ENCODE measurements around the gene OR51B2. TPM values are rescaled to one million over a fixed set of nuclear protein-coding genes. Genes with fewer than 3 reads are reported as not detected.

OR51B2 gene
- total RNA-seq, 1 donor from 2014 or later = not detected

DNA sequence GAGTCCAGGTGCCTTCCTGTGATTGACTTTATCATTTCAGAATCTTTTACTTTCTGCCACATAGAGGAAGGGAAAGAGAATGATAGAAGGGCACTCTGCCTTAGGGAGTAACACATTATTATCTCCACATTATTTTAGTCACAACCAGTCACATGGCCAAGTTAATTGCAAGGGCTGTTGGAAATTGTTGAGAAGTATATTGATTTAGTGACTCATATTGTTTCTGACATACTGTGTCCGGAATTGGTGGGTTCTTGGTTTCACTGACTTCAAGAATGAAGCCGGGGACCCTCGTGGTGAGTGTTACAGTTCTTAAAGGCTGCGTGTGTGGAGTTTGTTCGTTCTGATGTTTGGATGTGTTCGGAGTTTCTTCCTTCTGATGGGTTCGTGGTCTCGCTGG lies 31.1 kb downstream of the OR51B2 start:
- no peaks in the 10 kb centered on the region for H3K9me3 ChIP-seq
- no peaks in the 10 kb centered on the region for H3K27me3 ChIP-seq (ENCODE audit: low read depth)
- H3K4me1 ChIP-seq = no peaks in the 10 kb centered on the region
- intact Hi-C loops (cut with DNase I) = no loop called here
- H3K36me3 ChIP-seq = no peaks in the 10 kb centered on the region
- H3K27ac ChIP-seq = no peak overlapping the region
- TF ChIP-seq, protein P1, sequence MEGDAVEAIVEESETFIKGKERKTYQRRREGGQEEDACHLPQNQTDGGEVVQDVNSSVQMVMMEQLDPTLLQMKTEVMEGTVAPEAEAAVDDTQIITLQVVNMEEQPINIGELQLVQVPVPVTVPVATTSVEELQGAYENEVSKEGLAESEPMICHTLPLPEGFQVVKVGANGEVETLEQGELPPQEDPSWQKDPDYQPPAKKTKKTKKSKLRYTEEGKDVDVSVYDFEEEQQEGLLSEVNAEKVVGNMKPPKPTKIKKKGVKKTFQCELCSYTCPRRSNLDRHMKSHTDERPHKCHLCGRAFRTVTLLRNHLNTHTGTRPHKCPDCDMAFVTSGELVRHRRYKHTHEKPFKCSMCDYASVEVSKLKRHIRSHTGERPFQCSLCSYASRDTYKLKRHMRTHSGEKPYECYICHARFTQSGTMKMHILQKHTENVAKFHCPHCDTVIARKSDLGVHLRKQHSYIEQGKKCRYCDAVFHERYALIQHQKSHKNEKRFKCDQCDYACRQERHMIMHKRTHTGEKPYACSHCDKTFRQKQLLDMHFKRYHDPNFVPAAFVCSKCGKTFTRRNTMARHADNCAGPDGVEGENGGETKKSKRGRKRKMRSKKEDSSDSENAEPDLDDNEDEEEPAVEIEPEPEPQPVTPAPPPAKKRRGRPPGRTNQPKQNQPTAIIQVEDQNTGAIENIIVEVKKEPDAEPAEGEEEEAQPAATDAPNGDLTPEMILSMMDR (IDR thresholded peaks at IDR 0.05) = no peak
- no peak overlapping the region for H3K4me3 ChIP-seq
- no peak for ATAC-seq
- no peak for DNase-seq

GRCh38 chr11:5291207-5291838 lies 32.8 kb downstream of the OR51B2 start:
- Histone ChIP-seq H3K4me3 (no peak overlapping the region), H3K36me3 (no peaks in the 10 kb centered on the region), H3K27ac (no peak overlapping the region), H3K27me3 (ENCODE audit: low read depth) (no peaks in the 10 kb centered on the region), H3K4me1 (no peaks in the 10 kb centered on the region), H3K9me3 (no peaks in the 10 kb centered on the region)
- TF ChIP-seq, protein P1 (IDR thresholded peaks at IDR 0.05) = peak; percentile 26
- DNase-seq = no peak
- ATAC-seq = peak in 1 of 2 donors; percentile 40
- intact Hi-C loops (cut with DNase I) = no loop called here

GRCh38 chr11:5290106-5290505 lies 34.0 kb downstream of the OR51B2 start:
- DNase-seq (no peak), ATAC-seq (no peak)
- Histone ChIP-seq H3K4me3 (no peak overlapping the region), H3K27me3 (ENCODE audit: low read depth) (no peaks in the 10 kb centered on the region), H3K9me3 (no peaks in the 10 kb centered on the region), H3K27ac (no peak overlapping the region), H3K4me1 (no peaks in the 10 kb centered on the region), H3K36me3 (no peaks in the 10 kb centered on the region)
- TF ChIP-seq, protein P1 (IDR thresholded peaks at IDR 0.05) = no peak
- intact Hi-C loops (cut with DNase I) = no loop called here

GRCh38 chr11:5289696-5290095 lies 34.4 kb downstream of the OR51B2 start:
- Histone ChIP-seq H3K9me3 (no peaks in the 10 kb centered on the region), H3K27me3 (ENCODE audit: low read depth) (no peaks in the 10 kb centered on the region), H3K4me3 (no peak overlapping the region), H3K4me1 (no peaks in the 10 kb centered on the region), H3K27ac (no peak overlapping the region), H3K36me3 (no peaks in the 10 kb centered on the region)
- DNase-seq (no peak), ATAC-seq (no peak)
- intact Hi-C loops (cut with DNase I) = no loop called here
- TF ChIP-seq, protein P1 (IDR thresholded peaks at IDR 0.05) = no peak

DNA sequence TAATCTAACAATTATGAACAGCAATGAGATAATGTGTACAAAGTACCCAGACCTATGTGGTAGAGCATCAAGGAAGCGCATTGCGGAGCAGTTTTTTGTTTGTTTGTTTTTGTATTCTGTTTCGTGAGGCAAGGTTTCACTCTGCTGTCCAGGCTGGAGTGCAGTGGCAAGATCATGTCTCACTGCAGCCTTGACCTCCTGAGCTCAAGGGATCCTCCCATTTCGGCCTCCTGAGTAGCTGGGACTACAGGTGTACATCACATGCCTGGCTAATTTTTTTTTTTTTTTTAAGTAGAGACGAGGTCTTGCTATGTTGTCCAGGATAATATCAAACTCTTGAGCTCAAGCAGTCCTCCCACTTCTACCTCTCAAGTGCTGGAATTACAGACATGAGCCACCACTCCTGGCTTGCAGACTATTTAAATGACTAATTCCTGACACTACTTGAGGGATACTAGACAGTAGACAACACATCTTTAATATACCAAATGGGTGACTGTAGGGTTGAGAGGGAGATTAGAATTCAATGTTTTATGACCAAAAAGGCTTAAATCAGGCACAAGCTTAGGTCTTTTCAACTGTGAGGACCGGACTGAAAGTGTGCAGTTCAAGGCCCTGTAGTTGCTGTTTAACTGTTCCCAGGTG lies 35.1 kb downstream of the OR51B2 start:
- DNase-seq (no peak), ATAC-seq (no peak)
- no peaks in the 10 kb centered on the region for H3K27me3 ChIP-seq (ENCODE audit: low read depth)
- H3K4me1 ChIP-seq = no peaks in the 10 kb centered on the region
- no peaks in the 10 kb centered on the region for H3K36me3 ChIP-seq
- H3K9me3 ChIP-seq = no peaks in the 10 kb centered on the region
- no peak overlapping the region for H3K27ac ChIP-seq
- H3K4me3 ChIP-seq = no peak overlapping the region
- TF ChIP-seq, protein P1 (IDR thresholded peaks at IDR 0.05) = no peak
- intact Hi-C loops (cut with DNase I) = no loop called here

Data from lower lobe of right lung (tissue), 2 donors.